Panc1 (cell line): ENCODE data around the gene MREG. TPM values are rescaled to one million over a fixed set of nuclear protein-coding genes. Genes with fewer than 3 reads are reported as not detected.

Source experiments
- ATAC-seq: fragments of 200-7000 bp; cut with Tn5 transposase; 2 replicates; pipeline ENCODE4 v1.9.1; 2020; ENCODE audit warnings: mild to moderate bottlenecking, moderate library complexity
- BruUV-seq: library from RNA; stranded (reverse); fragments of 400-500 nt; replicated peaks from 2 replicates; lab custom pipeline; 2021; lab: Mats Ljungman, UMichigan
- CTCF ChIA-PET: fragments of 300-600 bp; sonication (Branson Sonifier 250); formaldehyde crosslinking; loops from one replicate; lab custom pipeline; 2022; ENCODE audit warnings: antibody characterized with exemption; lab: Charles Lee
- POLR2A ChIA-PET: fragments of 300-600 bp; sonication (Branson Sonifier 250); formaldehyde crosslinking; loops from one replicate; lab custom pipeline; 2022; ENCODE audit warnings: antibody characterized with exemption; lab: Charles Lee
- DNase-seq: peaks from one replicate; pipeline ENCODE4 v3.0.0-alpha.2; 2010; ENCODE audit warnings: low read depth, low spot score
- H3K27ac ChIP-seq: 2 replicates; pipeline ENCODE4 v1.5.1; 2011; ENCODE audit warnings: mild to moderate bottlenecking, low read length, inconsistent platforms
- H3K27me3 ChIP-seq: fragments of 200-500 bp; sonication (Bioruptor generic); 2 replicates; pipeline ENCODE4 v1.6.0; 2014; ENCODE audit warnings: low read length, inconsistent platforms; ENCODE audit not compliant: control insufficient read depth, insufficient read depth
- H3K36me3 ChIP-seq: fragments of 200-500 bp; sonication (Bioruptor generic); 2 replicates; pipeline ENCODE4 v1.5.1; 2014; ENCODE audit warnings: inconsistent platforms, mild to moderate bottlenecking, low read length, moderate library complexity; ENCODE audit not compliant: control insufficient read depth, insufficient read depth
- H3K4me1 ChIP-seq: 2 replicates; pipeline ENCODE4 v1.5.1; 2011; ENCODE audit warnings: inconsistent platforms, mild to moderate bottlenecking, low read length, moderate library complexity; ENCODE audit not compliant: control insufficient read depth, insufficient read depth
- H3K4me3 ChIP-seq, 2 experiments: 2 replicates each; pipeline ENCODE4 v1.5.1; 2011 to 2012; ENCODE audit warnings: low read depth in 2 of 2, low read length in 2 of 2, mild to moderate bottlenecking in 2 of 2, inconsistent platforms in 1 of 2, moderate library complexity in 1 of 2
- H3K9me3 ChIP-seq: fragments of 200-500 bp; sonication (Bioruptor generic); 2 replicates; pipeline ENCODE4 v1.5.1; 2014; ENCODE audit warnings: low read depth, mild to moderate bottlenecking, inconsistent platforms, low read length, moderate library complexity; ENCODE audit not compliant: control insufficient read depth, insufficient read depth
- CTCF ChIP-seq: fragments of 450-650 bp; IDR thresholded peaks from 2 replicates; pipeline ENCODE4 v1.5.1; 2017; ENCODE audit warnings: mild to moderate bottlenecking
- POLR2AphosphoS5 ChIP-seq: IDR thresholded peaks from 2 replicates; pipeline ENCODE4 v1.6.1; 2012; ENCODE audit warnings: mild to moderate bottlenecking, low read depth, low read length, moderate library complexity
- REST ChIP-seq, 2 experiments: IDR thresholded peaks; 2 replicates each; pipeline ENCODE4 v1.6.1; 2011 to 2012; ENCODE audit warnings: low read depth in 2 of 2, control low read depth in 1 of 2, low read length in 1 of 2, mild to moderate bottlenecking in 1 of 2, moderate library complexity in 1 of 2; ENCODE audit not compliant: insufficient read depth in 1 of 2
- SIN3A ChIP-seq: IDR thresholded peaks from 2 replicates; pipeline ENCODE4 v1.6.1; 2012; ENCODE audit warnings: low read depth, mild to moderate bottlenecking, low read length, moderate library complexity, borderline replicate concordance; ENCODE audit not compliant: insufficient read depth
- TCF7L2 ChIP-seq: IDR thresholded peaks from 2 replicates; pipeline ENCODE4 v1.6.1; 2011; ENCODE audit warnings: mild to moderate bottlenecking, low read depth, low read length, inconsistent platforms
- in situ Hi-C: cut with HindIII; loops from 2 replicates; pipeline ENCODE4 v1.10.0; 2016; ENCODE audit warnings: low sequenced_read_pairs, low pct_unique_long_range_greater_than_20kb
- intact Hi-C: fragments of 100-400 bp; cut with micrococcal nuclease; formaldehyde crosslinking; loops from one replicate; pipeline ENCODE4 v1.10.0; 2022; ENCODE audit not compliant: unreplicated experiment
- total RNA-seq: library from RNA; stranded (reverse); gene quantifications from one replicate; pipeline ENCODE4 v1.2.1, GENCODE V29; 2021; ENCODE audit not compliant: unreplicated experiment

Gene MREG
- total RNA-seq, 1 experiment from 2014 or later: 19.2 TPM

GRCh38 chr2:216047397-216047796 lies 34.0 kb upstream of the MREG start:
- no TSS peak for BruUV-seq
- H3K9me3 ChIP-seq: no peaks in the 10 kb centered on the region
- no peaks in the 10 kb centered on the region for H3K4me1 ChIP-seq
- DNase-seq: no peak
- H3K4me3 ChIP-seq: no peak overlapping the region
- intact Hi-C loops: no loop called here
- no peaks in the 10 kb centered on the region for H3K36me3 ChIP-seq
- CTCF ChIA-PET: no interaction called here
- no peaks in the 10 kb centered on the region for H3K27me3 ChIP-seq
- TF ChIP-seq SIN3A (no peak), POLR2AphosphoS5 (no peak), CTCF (no peak), REST (IDR thresholded peaks at IDR 0.05; ENCODE audit: insufficient read depth in 1 of 2, low read depth in 2 of 2, low read length in 1 of 2) (no peak), TCF7L2 (no peak)
- no peak overlapping the region for H3K27ac ChIP-seq
- ATAC-seq: no peak
- POLR2A ChIA-PET: no interaction called here
- in situ Hi-C loops: no loop called here

GRCh38 chr2:216044883-216045486 lies 31.6 kb upstream of the MREG start:
- Histone ChIP-seq H3K4me1 (no peaks in the 10 kb centered on the region), H3K27ac (no peak overlapping the region), H3K27me3 (no peaks in the 10 kb centered on the region), H3K4me3 (no peak overlapping the region), H3K36me3 (no peaks in the 10 kb centered on the region), H3K9me3 (no peaks in the 10 kb centered on the region)
- no TSS peak for BruUV-seq
- DNase-seq (no peak), ATAC-seq (no peak)
- intact Hi-C loops: no loop called here
- ChIA-PET CTCF (interaction anchor here (0.7 kb wide), 1 partner anchor 734 kb away, joined by 3 read pairs; no protein-coding TSS in a partner anchor), POLR2A (no interaction called here)
- in situ Hi-C loops: no loop called here
- TF ChIP-seq SIN3A: no peak
- no peak for TF ChIP-seq REST (IDR thresholded peaks at IDR 0.05; ENCODE audit: insufficient read depth in 1 of 2, low read depth in 2 of 2, low read length in 1 of 2)
- no peak for TF ChIP-seq POLR2AphosphoS5
- no peak for TF ChIP-seq CTCF
- TF ChIP-seq TCF7L2: no peak
